GM19023 (cell line): ENCODE measurements around the gene TDRD6.

ENCODE experiments used
- ATAC-seq: cut with Tn5 transposase; IDR thresholded peaks from one replicate; pipeline ENCODE4 v1.9.1; 2021; ENCODE audit warnings: mild to moderate bottlenecking, moderate library complexity; ENCODE audit not compliant: unreplicated experiment

TDRD6 gene

GRCh38 chr6:46676604-46677313 is 10.9 kb upstream of the TDRD6 start:
- ATAC-seq: no peak

- ATAC-seq: no peak
Observed at GRCh38 chr6:46677314-46677654, 10.4 kb upstream of the TDRD6 start.

GRCh38 chr6:46684771-46685170 is 2.9 kb upstream of the TDRD6 start:
- ATAC-seq: no peak

- ATAC-seq: no peak
Observed at GRCh38 chr6:46688117-46688965, 656 bp downstream of the TDRD6 start.

GRCh38 chr6:46688966-46689335 is 1.3 kb downstream of the TDRD6 start:
- no peak for ATAC-seq

GRCh38 chr6:46689657-46690056 is 2.0 kb downstream of the TDRD6 start:
- ATAC-seq: no peak

GRCh38 chr6:46690141-46690755 is 2.6 kb downstream of the TDRD6 start:
- ATAC-seq: no peak

- no peak for ATAC-seq
Observed at GRCh38 chr6:46690911-46691451, 3.3 kb downstream of the TDRD6 start.

- no peak for ATAC-seq
Observed at GRCh38 chr6:46699970-46700369, 12.3 kb downstream of the TDRD6 start.

GRCh38 chr6:46704562-46704961 is 16.9 kb downstream of the TDRD6 start:
- no peak for ATAC-seq

GRCh38 chr6:46706464-46706863 is 18.8 kb downstream of the TDRD6 start:
- no peak for ATAC-seq

GRCh38 chr6:46711491-46711890 is 23.8 kb downstream of the TDRD6 start:
- ATAC-seq: no peak

- no peak for ATAC-seq
Observed at GRCh38 chr6:46715141-46715540, 27.5 kb downstream of the TDRD6 start.

GRCh38 chr6:46719099-46719498 is 31.4 kb downstream of the TDRD6 start:
- ATAC-seq: no peak

GRCh38 chr6:46720401-46720800 is 32.7 kb downstream of the TDRD6 start:
- ATAC-seq: no peak

GRCh38 chr6:46729787-46730326 is 42.2 kb downstream of the TDRD6 start:
- ATAC-seq: no peak

GRCh38 chr6:46730921-46731461 is 43.3 kb downstream of the TDRD6 start:
- no peak for ATAC-seq

GRCh38 chr6:46733341-46733801 is 45.7 kb downstream of the TDRD6 start:
- no peak for ATAC-seq

- no peak for ATAC-seq
Observed at GRCh38 chr6:46734867-46735719, 47.4 kb downstream of the TDRD6 start, which contains the start of gene PLA2G7. Gene PLA2G7 (minus strand): TSS chr6:46735375. CDS start chr6:46722891, 12,484 bp downstream.

GRCh38 chr6:46735720-46736031 is 48.0 kb downstream of the TDRD6 start:
- ATAC-seq: no peak
